Heart left ventricle (tissue), 13 donors: Measurements from ENCODE around the gene SUGCT.

Source experiments
- POLR2A ChIP-seq, 2 donors: fragments of 450-650 bp; IDR thresholded peaks; one replicate each; pipeline ENCODE4 v1.6.1; 2017; ENCODE audit warnings: antibody characterized with exemption in 2 of 2, mild to moderate bottlenecking in 2 of 2, moderate library complexity in 2 of 2
- TF ChIP-seq, protein P1 (sequence below), 12 donors: fragments of 200-600 bp; sonication (generic) in 4 of 12; IDR thresholded peaks; one replicate each; pipeline versions ENCODE4 v1.5.0 to v1.8.0; 2018 to 2022; ENCODE audit warnings: antibody characterized with exemption in 12 of 12, mild to moderate bottlenecking in 5 of 12
- donor health status: ischemic (EF 13 %, LVEDD 7.1; RV severe dilation, severe dysfunction).
- donor health status: DM: no; HTN: yes; CAD: no.
- donor health status: DM: no; HTN: no; CAD: no.
- donor health status: ischemic (EF 25% LVEDD 6.9; RV normal size, moderate dysfunction).
- donor health status: ischemic (EF 25% LVEDD 5.7; RV mildly dilated, moderate dysfunction).
- donor health status: ischemic (EF 35%, LVEDD 5.7; RV mildly dilated, moderate dysfunction).
- donor health status: nonischemic (EF 11% LVEDD 7.7; RV severe dilation, severe dysfunction).
- donor health status: DM: yes; HTN: yes; CAD: no.
- donor health status: PGD.
- donor health status: ischemic (EF 29% LVEDD 5.4; RV normal size, mild dysfunction).
- donor health status: nonischemic (EF 23%, LVEDD 6.1; RV moderate dilation, normal function).

GRCh38 chr7:40525764-40526163, 391.0 kb downstream of the SUGCT start:
- TF ChIP-seq POLR2A (IDR thresholded peaks at IDR 0.05): no peak
- TF ChIP-seq, protein P1, sequence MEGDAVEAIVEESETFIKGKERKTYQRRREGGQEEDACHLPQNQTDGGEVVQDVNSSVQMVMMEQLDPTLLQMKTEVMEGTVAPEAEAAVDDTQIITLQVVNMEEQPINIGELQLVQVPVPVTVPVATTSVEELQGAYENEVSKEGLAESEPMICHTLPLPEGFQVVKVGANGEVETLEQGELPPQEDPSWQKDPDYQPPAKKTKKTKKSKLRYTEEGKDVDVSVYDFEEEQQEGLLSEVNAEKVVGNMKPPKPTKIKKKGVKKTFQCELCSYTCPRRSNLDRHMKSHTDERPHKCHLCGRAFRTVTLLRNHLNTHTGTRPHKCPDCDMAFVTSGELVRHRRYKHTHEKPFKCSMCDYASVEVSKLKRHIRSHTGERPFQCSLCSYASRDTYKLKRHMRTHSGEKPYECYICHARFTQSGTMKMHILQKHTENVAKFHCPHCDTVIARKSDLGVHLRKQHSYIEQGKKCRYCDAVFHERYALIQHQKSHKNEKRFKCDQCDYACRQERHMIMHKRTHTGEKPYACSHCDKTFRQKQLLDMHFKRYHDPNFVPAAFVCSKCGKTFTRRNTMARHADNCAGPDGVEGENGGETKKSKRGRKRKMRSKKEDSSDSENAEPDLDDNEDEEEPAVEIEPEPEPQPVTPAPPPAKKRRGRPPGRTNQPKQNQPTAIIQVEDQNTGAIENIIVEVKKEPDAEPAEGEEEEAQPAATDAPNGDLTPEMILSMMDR (IDR thresholded peaks at IDR 0.05): no peak
